Stimulated activated CD8-positive, alpha-beta memory T cell treated with anti-CD3 and anti-CD28 coated beads, Interleukin-15, amount 100 ng/mL, for 1 hour (primary cell): ENCODE data around the gene WBP4.

Experiments
- DNase-seq: peaks from one replicate; pipeline ENCODE4 v3.0.0-alpha.2; 2020; ENCODE audit warnings: low read depth

Gene WBP4

DNA sequence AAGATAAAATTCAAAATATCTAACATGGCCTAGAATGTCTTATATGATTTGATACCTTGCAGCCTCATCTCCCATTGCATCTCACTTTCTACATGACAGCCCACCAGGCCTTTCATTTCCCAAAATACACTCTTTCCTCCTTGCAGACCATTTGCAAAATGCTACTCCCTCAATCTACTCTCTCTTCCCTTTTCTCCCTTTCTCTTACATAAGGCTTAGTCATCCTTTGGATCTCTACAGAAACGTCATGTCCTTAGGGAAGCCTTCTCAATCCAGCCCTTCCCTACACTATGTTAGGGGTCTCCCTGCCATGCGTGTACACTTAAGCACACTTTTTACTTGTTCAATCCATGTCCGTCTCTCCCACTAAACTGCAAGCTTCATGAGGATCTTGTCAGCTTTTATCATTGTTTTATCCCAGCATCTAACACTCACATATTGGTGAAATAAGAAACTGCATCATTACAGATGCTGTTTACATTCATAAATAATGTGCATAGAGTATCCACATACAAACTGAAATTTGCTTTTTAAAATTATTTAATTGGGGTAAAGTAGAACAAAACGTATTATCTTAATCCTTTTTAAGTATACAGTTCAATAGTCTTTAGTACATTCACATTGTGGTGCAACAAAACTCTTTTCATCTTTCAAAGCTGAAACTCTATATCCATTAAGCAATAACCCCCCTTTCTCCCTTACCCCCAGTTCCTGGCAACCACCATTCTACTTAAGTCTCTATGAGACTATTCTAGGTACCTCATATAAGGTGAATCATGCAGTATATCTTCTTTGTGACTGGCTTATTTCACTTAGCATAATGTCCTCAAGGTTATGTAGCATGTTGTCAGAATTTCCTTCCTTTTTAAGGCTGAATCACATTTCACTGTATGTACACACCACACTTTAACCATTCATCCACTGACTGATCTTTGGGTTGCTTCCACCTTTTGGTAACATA lies 11.5 kb upstream of the WBP4 start:
- no peak for DNase-seq

GRCh38 chr13:41052441-41052840 lies 8.9 kb upstream of the WBP4 start:
- DNase-seq = no peak

GRCh38 chr13:41053384-41053826 lies 7.9 kb upstream of the WBP4 start:
- no peak for DNase-seq

- DNase-seq = peak; percentile 8
Measured at GRCh38 chr13:41054212-41054877, 7.0 kb upstream of the WBP4 start.

DNA sequence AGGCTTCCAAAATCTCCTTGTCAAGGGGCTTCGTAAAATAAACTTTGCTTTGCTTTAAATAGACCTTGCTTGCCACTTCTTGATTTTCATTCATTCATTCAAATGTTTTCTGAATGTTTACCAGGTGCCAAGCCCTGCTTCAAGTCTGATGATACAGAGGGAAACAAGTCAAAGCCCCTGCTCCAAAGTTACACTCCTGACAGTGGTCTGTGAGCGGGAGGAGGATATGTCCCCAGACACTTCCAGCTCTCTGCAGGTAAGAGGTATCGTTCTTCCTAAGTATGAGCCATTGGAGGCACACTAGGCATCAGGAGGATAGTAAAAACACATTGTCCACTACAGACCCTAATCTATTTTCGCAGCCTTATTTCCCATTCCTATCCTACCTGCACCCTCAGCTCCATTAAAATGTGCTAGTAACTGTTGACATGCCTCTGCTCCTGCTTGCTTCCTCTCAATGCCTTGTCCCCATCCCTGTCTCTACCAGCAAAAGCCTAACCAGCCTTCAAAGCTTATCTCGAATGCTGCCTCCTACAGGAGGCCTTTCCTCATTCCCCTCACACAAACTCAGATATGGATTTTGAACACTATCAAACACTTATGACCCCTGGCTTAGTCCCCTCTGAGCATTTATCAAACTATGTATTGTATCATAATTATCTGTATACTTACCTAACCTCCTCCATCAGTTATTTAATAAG lies 6.2 kb upstream of the WBP4 start:
- DNase-seq = no peak

- no peak for DNase-seq
Measured at GRCh38 chr13:41056194-41056593, 5.1 kb upstream of the WBP4 start.

- DNase-seq = no peak
Measured at GRCh38 chr13:41056826-41057711, 4.2 kb upstream of the WBP4 start.

DNA sequence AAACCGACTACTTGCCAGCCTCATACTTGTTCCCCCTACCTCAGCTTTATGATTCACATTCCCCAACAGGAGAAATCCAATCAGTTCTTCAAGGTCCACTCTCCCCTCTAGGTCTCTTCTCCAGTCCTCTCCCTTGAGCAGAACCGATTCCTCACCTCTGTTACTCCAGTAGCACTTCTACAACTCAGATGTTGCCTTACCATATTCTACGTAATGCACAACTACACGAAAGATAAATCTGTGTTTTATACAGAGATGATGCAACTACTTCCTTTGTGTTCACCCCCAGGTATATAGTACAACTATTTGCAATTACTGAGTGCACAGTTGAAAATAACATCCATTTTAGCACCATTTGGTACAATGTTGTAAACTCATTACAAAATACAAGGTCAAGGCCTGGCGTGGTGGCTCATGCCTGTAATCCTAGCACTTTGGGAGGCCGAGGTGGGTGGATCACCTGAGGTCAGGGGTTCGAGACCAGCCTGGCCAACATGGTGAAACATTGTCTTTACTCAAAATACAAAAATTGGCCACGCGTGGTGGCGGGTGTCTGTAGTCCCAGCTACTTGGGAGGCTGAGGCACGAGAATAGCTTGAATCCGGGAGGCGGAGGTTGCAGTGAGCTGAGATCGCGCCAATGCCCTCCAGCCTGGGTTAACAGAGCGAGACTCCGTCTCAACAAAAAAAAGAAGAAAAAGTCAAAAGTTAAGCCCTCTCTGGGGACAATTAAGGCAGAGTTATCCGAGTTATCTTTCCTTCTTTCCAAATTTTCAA lies 2.8 kb upstream of the WBP4 start:
- DNase-seq = no peak

DNA sequence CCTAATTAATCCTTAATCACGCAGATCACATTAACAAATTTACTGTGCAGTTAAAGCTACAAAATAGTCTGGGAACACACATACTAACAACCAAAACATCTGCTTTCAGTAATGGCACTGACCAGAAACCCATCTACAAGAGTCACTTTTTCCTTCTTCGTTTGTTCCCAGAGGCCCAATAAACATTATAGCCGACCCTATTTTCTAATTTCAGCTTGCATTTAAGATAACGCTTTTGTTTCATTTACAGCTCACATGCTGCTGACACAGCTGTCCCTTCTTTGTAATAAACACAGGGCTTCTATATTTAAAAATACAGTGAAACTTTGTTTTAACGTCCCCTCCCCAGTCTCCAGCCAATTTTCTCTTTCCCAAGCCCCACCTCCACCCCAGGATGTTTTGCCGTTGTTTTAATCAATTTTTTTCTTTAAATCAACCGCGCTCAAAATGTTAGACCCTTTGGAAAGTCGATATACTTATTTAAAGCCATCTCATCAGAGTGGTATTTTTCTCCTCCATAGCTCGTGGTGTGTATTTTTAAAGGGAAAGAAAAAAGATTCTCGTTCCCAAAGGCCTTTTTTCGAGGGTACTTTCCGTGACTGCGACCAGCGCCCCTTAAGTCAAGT lies 1.7 kb upstream of the WBP4 start:
- DNase-seq = no peak

GRCh38 chr13:41060082-41060723 lies 1.1 kb upstream of the WBP4 start:
- DNase-seq = peak; percentile 36

DNA sequence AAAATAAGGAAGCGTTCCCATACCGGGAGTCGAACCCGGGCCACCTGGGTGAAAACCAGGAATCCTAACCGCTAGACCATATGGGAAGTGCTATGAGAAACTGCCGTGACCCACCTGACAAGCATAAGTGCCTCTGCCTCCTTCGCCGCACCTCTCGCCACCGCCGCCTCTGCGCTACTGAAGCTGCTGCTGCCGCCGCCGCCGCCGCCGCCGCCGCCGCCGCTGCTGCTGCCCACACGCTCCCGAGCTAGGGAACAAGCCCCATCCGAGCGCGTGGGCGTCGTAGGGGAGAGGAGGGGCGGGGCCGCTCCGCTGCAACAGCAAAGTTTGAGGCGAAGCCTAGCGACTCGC lies 610 bp upstream of the WBP4 start:
- peak; percentile 69 for DNase-seq

GRCh38 chr13:41061914-41062837 lies 867 bp downstream of the WBP4 start:
- no peak for DNase-seq

GRCh38 chr13:41064493-41064892 lies 3.2 kb downstream of the WBP4 start:
- DNase-seq = no peak

GRCh38 chr13:41065078-41065477 lies 3.8 kb downstream of the WBP4 start:
- no peak for DNase-seq

DNA sequence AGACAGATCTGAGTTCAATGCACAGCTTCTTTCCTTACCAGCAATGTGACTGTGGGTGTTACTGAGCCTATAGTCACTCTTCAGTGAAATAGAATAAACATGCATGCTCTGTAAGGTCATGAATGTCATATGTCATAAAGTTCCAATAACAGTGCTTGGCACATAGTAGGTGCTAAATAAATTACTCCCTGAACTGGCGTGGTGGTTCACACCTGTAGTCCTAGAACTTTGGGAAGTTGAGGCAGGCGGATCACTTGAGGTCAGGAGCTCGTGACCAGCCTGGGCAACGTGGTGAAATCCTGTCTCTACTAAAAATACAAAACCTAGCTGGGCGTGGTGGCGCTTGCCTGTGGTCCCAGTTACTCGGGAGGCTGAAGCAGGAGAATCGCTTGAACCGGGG lies 13.2 kb downstream of the WBP4 start:
- DNase-seq = no peak

- no peak for DNase-seq
Measured at GRCh38 chr13:41075034-41075433, 13.7 kb downstream of the WBP4 start.

DNA sequence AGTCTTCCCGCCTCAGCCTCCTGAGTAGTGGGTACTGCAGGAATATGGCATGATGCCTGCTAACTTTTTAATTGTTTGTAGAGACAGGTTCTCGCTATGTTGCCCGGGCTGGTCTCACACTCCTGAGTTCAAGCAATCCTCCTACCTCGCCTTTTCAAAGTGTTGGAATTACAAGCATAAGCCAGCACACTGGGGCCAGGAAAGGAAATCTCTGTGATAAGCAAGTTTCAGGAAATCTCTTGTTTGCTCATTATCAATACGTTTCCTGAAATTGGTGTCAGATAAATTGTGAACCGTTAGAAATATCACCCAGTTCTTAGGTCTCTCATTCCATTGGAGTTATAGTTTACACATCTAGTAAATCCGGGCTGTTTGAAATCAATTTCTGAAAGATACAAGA lies 14.2 kb downstream of the WBP4 start:
- DNase-seq = no peak

GRCh38 chr13:41077475-41077874 lies 16.2 kb downstream of the WBP4 start:
- DNase-seq = no peak

DNA sequence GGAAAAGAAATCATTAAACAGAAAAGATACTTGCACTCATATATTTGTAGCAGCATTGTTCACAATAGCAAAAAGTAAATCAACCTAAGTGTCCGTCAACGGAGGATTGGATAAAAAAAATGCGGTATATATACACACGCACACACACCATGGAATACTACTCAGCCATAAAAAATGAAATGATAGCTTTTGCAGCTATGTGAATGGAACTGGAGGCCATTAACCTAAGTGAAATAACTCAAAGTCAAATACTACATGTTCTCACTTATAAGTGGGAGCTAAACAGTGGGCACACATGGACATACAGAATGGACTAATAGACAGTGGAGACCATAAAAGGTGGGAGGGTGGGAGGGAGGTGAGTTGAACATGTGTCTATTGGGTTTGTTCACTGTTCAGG lies 18.4 kb downstream of the WBP4 start:
- no peak for DNase-seq
